ENCODE data around the gene FFAR4. TPM values are rescaled to one million over a fixed set of nuclear protein-coding genes. Genes with fewer than 3 reads are reported as not detected.

FFAR4 gene
- total RNA-seq, 1 experiment from 2014 or later, result 0.92 TPM

- intact Hi-C loops (cut with micrococcal nuclease; ENCODE audit: unreplicated experiment) (no loop called here), in situ Hi-C loops (cut with HindIII; ENCODE audit: low pct_unique_long_range_greater_than_20kb, low sequenced_read_pairs) (no loop called here)
- peaks cover 14% of the 10 kb centered on the region for H3K4me1 ChIP-seq (ENCODE audit: control insufficient read depth, insufficient read depth, low read length)
- TF ChIP-seq REST (IDR thresholded peaks at IDR 0.05; ENCODE audit: insufficient read depth in 1 of 2, low read depth in 2 of 2, low read length in 1 of 2) (no peak), TCF7L2 (IDR thresholded peaks at IDR 0.05; ENCODE audit: low read depth, low read length) (no peak), SIN3A (IDR thresholded peaks at IDR 0.05; ENCODE audit: borderline replicate concordance, insufficient read depth, low read depth, low read length) (no peak), CTCF (IDR thresholded peaks at IDR 0.05) (no peak), POLR2AphosphoS5 (IDR thresholded peaks at IDR 0.05; ENCODE audit: low read depth, low read length) (no peak)
- H3K36me3 ChIP-seq (ENCODE audit: control insufficient read depth, insufficient read depth, low read length), result no peaks in the 10 kb centered on the region
- ChIA-PET CTCF (no interaction called here), POLR2A (no interaction called here)
- DNase-seq (ENCODE audit: low read depth, low spot score) (no peak), ATAC-seq (no peak)
- peaks cover 18% of the 10 kb centered on the region for H3K27me3 ChIP-seq (ENCODE audit: control insufficient read depth, insufficient read depth, low read length)
- H3K4me3 ChIP-seq (ENCODE audit: low read depth in 2 of 2, low read length in 2 of 2), result no peak overlapping the region
- H3K9me3 ChIP-seq (ENCODE audit: control insufficient read depth, insufficient read depth, low read depth, low read length), result no peaks in the 10 kb centered on the region
- H3K27ac ChIP-seq (ENCODE audit: low read length), result no peak overlapping the region
- no TSS peak for BruUV-seq (replicated peaks)
These were observed 6.1 kb downstream of the FFAR4 start for GRCh38 chr10:93572606-93573005.

- in situ Hi-C loops (cut with HindIII; ENCODE audit: low pct_unique_long_range_greater_than_20kb, low sequenced_read_pairs), result no loop called here
- no TSS peak for BruUV-seq (replicated peaks)
- ATAC-seq, result no peak
- peaks cover 11% of the 10 kb centered on the region for H3K27me3 ChIP-seq (ENCODE audit: control insufficient read depth, insufficient read depth, low read length)
- ChIA-PET POLR2A (no interaction called here), CTCF (no interaction called here)
- intact Hi-C loops (cut with micrococcal nuclease; ENCODE audit: unreplicated experiment), result no loop called here
- no peak overlapping the region for H3K4me3 ChIP-seq (ENCODE audit: low read depth in 2 of 2, low read length in 2 of 2)
- DNase-seq (ENCODE audit: low read depth, low spot score), result no peak
- H3K9me3 ChIP-seq (ENCODE audit: control insufficient read depth, insufficient read depth, low read depth, low read length), result no peaks in the 10 kb centered on the region
- peaks cover 15% of the 10 kb centered on the region for H3K4me1 ChIP-seq (ENCODE audit: control insufficient read depth, insufficient read depth, low read length)
- no peak for TF ChIP-seq POLR2AphosphoS5 (IDR thresholded peaks at IDR 0.05; ENCODE audit: low read depth, low read length)
- no peak for TF ChIP-seq CTCF (IDR thresholded peaks at IDR 0.05)
- no peak for TF ChIP-seq SIN3A (IDR thresholded peaks at IDR 0.05; ENCODE audit: borderline replicate concordance, insufficient read depth, low read depth, low read length)
- TF ChIP-seq REST (IDR thresholded peaks at IDR 0.05; ENCODE audit: insufficient read depth in 1 of 2, low read depth in 2 of 2, low read length in 1 of 2), result no peak
- TF ChIP-seq TCF7L2 (IDR thresholded peaks at IDR 0.05; ENCODE audit: low read depth, low read length), result no peak
- no peak overlapping the region for H3K27ac ChIP-seq (ENCODE audit: low read length)
- no peaks in the 10 kb centered on the region for H3K36me3 ChIP-seq (ENCODE audit: control insufficient read depth, insufficient read depth, low read length)
These were observed 6.8 kb downstream of the FFAR4 start for GRCh38 chr10:93573051-93573909.

Measured in Panc1 (cell line).